ENCODE measurements around the gene AARS1. TPM values are rescaled to one million over a fixed set of nuclear protein-coding genes. Genes with fewer than 3 reads are reported as not detected.

The AARS1 gene
- total and polyA plus RNA-seq, 2 of the 8 experiments (the other 6 are each of a cell fraction or from before 2014, with no cell fraction given), result 130 to 235 TPM

DNA sequence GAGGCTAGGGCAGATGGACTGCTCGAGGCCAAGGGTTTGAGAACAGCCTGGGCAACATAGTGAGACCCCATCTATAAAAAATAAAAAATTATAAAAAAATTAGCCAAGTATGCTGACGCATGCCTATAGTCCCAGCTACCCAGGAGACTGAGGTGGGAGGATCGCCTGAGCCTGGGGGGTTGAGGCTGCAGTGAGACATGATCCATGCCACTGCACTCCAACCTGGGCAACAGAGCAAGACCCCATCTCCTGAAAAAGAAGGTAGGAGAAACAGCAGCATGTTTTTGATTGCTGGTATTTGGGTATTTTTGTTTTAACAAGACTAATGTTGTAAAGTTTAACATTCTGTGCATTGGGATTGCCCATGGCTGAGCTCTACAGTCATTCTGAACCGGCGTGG, 48.5 kb upstream of the AARS1 start (continued):
- TF ChIP-seq SIN3A (conservative IDR thresholded peaks at IDR 0.05 in 1 of 2, IDR thresholded peaks at IDR 0.05 in 1 of 2; ENCODE audit: low read depth in 1 of 2, low read length in 2 of 2), result no peak

Measured in H1 (cell line).